ENCODE data around the gene LAMTOR2. TPM values are rescaled to one million over a fixed set of nuclear protein-coding genes. Genes with fewer than 3 reads are reported as not detected.

The LAMTOR2 gene
- total and polyA plus RNA-seq, 2 experiments from 2014 or later: 67.3 to 108 TPM

DNA sequence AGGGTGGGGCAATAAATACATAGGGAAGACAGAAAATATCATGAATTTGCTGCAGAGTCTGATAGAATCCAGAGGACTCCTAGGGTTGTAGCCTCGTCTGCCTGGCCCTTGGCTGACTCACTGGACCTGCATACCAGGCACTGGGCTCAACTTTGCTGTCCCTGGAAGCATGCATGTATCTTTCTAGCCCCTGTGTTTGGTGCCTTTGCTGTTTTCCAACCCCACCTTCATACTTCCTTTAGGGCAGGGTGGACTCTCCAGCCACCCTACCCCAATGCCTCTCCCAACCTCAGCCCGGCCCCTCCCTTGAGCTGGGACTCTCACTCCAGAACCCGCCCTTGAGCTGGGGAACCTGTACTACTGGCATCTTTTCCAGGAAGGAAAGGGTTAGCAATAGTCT is 7.6 kb downstream of the LAMTOR2 start (continued):
- TF ChIP-seq, protein P1, sequence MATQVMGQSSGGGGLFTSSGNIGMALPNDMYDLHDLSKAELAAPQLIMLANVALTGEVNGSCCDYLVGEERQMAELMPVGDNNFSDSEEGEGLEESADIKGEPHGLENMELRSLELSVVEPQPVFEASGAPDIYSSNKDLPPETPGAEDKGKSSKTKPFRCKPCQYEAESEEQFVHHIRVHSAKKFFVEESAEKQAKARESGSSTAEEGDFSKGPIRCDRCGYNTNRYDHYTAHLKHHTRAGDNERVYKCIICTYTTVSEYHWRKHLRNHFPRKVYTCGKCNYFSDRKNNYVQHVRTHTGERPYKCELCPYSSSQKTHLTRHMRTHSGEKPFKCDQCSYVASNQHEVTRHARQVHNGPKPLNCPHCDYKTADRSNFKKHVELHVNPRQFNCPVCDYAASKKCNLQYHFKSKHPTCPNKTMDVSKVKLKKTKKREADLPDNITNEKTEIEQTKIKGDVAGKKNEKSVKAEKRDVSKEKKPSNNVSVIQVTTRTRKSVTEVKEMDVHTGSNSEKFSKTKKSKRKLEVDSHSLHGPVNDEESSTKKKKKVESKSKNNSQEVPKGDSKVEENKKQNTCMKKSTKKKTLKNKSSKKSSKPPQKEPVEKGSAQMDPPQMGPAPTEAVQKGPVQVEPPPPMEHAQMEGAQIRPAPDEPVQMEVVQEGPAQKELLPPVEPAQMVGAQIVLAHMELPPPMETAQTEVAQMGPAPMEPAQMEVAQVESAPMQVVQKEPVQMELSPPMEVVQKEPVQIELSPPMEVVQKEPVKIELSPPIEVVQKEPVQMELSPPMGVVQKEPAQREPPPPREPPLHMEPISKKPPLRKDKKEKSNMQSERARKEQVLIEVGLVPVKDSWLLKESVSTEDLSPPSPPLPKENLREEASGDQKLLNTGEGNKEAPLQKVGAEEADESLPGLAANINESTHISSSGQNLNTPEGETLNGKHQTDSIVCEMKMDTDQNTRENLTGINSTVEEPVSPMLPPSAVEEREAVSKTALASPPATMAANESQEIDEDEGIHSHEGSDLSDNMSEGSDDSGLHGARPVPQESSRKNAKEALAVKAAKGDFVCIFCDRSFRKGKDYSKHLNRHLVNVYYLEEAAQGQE (IDR thresholded peaks at IDR 0.05; ENCODE audit: unreplicated experiment): no peak
- TF ChIP-seq ZNF114 (CRISPR knock-in tag; IDR thresholded peaks at IDR 0.05): no peak

DNA sequence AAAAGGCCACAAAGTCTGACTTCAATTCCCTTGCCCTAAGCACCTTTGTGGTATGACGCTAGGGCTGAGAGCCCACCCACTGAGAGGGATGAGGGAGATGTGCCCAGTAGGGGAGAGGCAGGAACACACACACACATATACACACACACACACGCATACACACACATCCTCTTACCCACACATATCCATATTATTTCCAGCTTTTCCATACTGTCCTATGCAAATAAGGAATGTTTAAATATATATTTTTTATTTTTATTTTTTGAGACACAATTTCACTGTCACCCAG is 9.4 kb downstream of the LAMTOR2 start:
- no peak overlapping the region; the same call in 2 of the 3 replicates for H3K4me3 Mint-ChIP-seq
- Histone ChIP-seq H3F3A (replicated peaks; ENCODE audit: low read depth) (peaks cover 23% of the 10 kb centered on the region; the same call in 1 of the 2 replicates), H4K20me1 (replicated peaks; ENCODE audit: insufficient read depth) (peaks cover 13% of the 10 kb centered on the region), H3K36me3 (ENCODE audit: insufficient read depth) (no peaks in the 10 kb centered on the region), H3K27ac (ENCODE audit: low read depth) (no peak overlapping the region), H3K79me2 (replicated peaks; ENCODE audit: insufficient read depth) (0 out of 2 replicates have a peak, but pooled peaks cover 4% of the 10 kb centered on the region), H2AFZ (no peak overlapping the region), H3K9me2 (ENCODE audit: insufficient read depth) (no peaks in the 10 kb centered on the region), H3K4me1 (ENCODE audit: insufficient read depth) (peaks cover 20% of the 10 kb centered on the region), H3K27me3 (ENCODE audit: insufficient read depth) (peaks cover 7% of the 10 kb centered on the region; the same call in 1 of the 2 replicates), H3K4me3 (no peak overlapping the region), H3K4me2 (no peak overlapping the region)
- no peak for DNase-seq (ENCODE audit: low spot score)
- peaks cover 46% of the 10 kb centered on the region for H3K4me1 Mint-ChIP-seq
- H3K27ac Mint-ChIP-seq: no peak overlapping the region
- H3K36me3 Mint-ChIP-seq (ENCODE audit: low read depth): peaks cover 24% of the 10 kb centered on the region
- peaks cover 14% of the 10 kb centered on the region for H3K27me3 Mint-ChIP-seq (ENCODE audit: insufficient read depth, low read depth, poor library complexity)
- H3K9me3 Mint-ChIP-seq: no peaks in the 10 kb centered on the region
- ATAC-seq: no peak
- TF ChIP-seq JUNB (IDR thresholded peaks at IDR 0.05; ENCODE audit: unreplicated experiment) (no peak), EZH2phosphoT487 (IDR thresholded peaks at IDR 0.05; ENCODE audit: unreplicated experiment) (no peak), CREB1 (CRISPR knock-in tag; IDR thresholded peaks at IDR 0.05; ENCODE audit: low read depth) (no peak), POLR2AphosphoS5 (IDR thresholded peaks at IDR 0.05; ENCODE audit: low read depth) (no peak), STAT1 (IDR thresholded peaks at IDR 0.05; ENCODE audit: unreplicated experiment) (no peak), ZNF114 (CRISPR knock-in tag; IDR thresholded peaks at IDR 0.05) (no peak), NANOG (IDR thresholded peaks at IDR 0.05; ENCODE audit: borderline replicate concordance) (no peak), EZH2 (IDR thresholded peaks at IDR 0.05; ENCODE audit: low read depth, unreplicated experiment) (no peak)
- TF ChIP-seq, protein P2, sequence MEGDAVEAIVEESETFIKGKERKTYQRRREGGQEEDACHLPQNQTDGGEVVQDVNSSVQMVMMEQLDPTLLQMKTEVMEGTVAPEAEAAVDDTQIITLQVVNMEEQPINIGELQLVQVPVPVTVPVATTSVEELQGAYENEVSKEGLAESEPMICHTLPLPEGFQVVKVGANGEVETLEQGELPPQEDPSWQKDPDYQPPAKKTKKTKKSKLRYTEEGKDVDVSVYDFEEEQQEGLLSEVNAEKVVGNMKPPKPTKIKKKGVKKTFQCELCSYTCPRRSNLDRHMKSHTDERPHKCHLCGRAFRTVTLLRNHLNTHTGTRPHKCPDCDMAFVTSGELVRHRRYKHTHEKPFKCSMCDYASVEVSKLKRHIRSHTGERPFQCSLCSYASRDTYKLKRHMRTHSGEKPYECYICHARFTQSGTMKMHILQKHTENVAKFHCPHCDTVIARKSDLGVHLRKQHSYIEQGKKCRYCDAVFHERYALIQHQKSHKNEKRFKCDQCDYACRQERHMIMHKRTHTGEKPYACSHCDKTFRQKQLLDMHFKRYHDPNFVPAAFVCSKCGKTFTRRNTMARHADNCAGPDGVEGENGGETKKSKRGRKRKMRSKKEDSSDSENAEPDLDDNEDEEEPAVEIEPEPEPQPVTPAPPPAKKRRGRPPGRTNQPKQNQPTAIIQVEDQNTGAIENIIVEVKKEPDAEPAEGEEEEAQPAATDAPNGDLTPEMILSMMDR (conservative IDR thresholded peaks at IDR 0.05; ENCODE audit: low read depth in 2 of 2): no peak
- TF ChIP-seq, protein P3, sequence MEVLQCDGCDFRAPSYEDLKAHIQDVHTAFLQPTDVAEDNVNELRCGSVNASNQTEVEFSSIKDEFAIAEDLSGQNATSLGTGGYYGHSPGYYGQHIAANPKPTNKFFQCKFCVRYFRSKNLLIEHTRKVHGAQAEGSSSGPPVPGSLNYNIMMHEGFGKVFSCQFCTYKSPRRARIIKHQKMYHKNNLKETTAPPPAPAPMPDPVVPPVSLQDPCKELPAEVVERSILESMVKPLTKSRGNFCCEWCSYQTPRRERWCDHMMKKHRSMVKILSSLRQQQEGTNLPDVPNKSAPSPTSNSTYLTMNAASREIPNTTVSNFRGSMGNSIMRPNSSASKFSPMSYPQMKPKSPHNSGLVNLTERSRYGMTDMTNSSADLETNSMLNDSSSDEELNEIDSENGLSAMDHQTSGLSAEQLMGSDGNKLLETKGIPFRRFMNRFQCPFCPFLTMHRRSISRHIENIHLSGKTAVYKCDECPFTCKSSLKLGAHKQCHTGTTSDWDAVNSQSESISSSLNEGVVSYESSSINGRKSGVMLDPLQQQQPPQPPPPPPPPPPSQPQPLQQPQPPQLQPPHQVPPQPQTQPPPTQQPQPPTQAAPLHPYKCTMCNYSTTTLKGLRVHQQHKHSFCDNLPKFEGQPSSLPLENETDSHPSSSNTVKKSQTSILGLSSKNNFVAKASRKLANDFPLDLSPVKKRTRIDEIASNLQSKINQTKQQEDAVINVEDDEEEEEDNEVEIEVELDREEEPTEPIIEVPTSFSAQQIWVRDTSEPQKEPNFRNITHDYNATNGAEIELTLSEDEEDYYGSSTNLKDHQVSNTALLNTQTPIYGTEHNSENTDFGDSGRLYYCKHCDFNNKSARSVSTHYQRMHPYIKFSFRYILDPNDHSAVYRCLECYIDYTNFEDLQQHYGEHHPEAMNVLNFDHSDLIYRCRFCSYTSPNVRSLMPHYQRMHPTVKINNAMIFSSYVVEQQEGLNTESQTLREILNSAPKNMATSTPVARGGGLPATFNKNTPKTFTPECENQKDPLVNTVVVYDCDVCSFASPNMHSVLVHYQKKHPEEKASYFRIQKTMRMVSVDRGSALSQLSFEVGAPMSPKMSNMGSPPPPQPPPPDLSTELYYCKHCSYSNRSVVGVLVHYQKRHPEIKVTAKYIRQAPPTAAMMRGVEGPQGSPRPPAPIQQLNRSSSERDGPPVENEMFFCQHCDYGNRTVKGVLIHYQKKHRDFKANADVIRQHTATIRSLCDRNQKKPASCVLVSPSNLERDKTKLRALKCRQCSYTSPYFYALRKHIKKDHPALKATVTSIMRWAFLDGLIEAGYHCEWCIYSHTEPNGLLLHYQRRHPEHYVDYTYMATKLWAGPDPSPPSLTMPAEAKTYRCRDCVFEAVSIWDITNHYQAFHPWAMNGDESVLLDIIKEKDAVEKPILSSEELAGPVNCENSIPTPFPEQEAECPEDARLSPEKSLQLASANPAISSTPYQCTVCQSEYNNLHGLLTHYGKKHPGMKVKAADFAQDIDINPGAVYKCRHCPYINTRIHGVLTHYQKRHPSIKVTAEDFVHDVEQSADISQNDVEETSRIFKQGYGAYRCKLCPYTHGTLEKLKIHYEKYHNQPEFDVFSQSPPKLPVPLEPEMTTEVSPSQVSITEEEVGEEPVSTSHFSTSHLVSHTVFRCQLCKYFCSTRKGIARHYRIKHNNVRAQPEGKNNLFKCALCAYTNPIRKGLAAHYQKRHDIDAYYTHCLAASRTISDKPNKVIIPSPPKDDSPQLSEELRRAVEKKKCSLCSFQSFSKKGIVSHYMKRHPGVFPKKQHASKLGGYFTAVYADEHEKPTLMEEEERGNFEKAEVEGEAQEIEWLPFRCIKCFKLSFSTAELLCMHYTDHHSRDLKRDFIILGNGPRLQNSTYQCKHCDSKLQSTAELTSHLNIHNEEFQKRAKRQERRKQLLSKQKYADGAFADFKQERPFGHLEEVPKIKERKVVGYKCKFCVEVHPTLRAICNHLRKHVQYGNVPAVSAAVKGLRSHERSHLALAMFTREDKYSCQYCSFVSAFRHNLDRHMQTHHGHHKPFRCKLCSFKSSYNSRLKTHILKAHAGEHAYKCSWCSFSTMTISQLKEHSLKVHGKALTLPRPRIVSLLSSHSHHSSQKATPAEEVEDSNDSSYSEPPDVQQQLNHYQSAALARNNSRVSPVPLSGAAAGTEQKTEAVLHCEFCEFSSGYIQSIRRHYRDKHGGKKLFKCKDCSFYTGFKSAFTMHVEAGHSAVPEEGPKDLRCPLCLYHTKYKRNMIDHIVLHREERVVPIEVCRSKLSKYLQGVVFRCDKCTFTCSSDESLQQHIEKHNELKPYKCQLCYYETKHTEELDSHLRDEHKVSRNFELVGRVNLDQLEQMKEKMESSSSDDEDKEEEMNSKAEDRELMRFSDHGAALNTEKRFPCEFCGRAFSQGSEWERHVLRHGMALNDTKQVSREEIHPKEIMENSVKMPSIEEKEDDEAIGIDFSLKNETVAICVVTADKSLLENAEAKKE (CRISPR knock-in tag; IDR thresholded peaks at IDR 0.05): no peak
- TF ChIP-seq, protein P4, sequence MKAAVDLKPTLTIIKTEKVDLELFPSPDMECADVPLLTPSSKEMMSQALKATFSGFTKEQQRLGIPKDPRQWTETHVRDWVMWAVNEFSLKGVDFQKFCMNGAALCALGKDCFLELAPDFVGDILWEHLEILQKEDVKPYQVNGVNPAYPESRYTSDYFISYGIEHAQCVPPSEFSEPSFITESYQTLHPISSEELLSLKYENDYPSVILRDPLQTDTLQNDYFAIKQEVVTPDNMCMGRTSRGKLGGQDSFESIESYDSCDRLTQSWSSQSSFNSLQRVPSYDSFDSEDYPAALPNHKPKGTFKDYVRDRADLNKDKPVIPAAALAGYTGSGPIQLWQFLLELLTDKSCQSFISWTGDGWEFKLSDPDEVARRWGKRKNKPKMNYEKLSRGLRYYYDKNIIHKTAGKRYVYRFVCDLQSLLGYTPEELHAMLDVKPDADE (IDR thresholded peaks at IDR 0.05): no peak
